SK-N-SH (cell line): Measurements from ENCODE around the gene CLDN16.

ENCODE experiments used
- GATA2 ChIP-seq: sonication (generic); formaldehyde crosslinking; IDR thresholded peaks from 2 replicates; pipeline ENCODE4 v1.5.0; 2020; ENCODE audit warnings: mild to moderate bottlenecking, missing genetic modification reagents
- MXI1 ChIP-seq: IDR thresholded peaks from 2 replicates; pipeline ENCODE4 v1.6.1; 2012; ENCODE audit warnings: mild to moderate bottlenecking, low read depth, low read length, improper control_type of control experiment
- POLR2AphosphoS5 ChIP-seq: IDR thresholded peaks from 2 replicates; pipeline ENCODE4 v1.6.1; 2012; ENCODE audit warnings: low read depth, low read length
- RAD21 ChIP-seq: IDR thresholded peaks from 2 replicates; pipeline ENCODE4 v1.6.1; 2012; ENCODE audit warnings: mild to moderate bottlenecking, low read length
- SMC3 ChIP-seq: IDR thresholded peaks from 2 replicates; pipeline ENCODE4 v1.6.1; 2012; ENCODE audit warnings: low read depth, low read length, improper control_type of control experiment
- YY1 ChIP-seq: IDR thresholded peaks from 2 replicates; pipeline ENCODE4 v1.4.0; 2012; ENCODE audit warnings: low read depth, mild to moderate bottlenecking
- TF ChIP-seq, protein P1 (sequence below): fragments of 200-600 bp; sonication (generic); IDR thresholded peaks from 2 replicates; pipeline ENCODE4 v1.6.1; 2017; ENCODE audit warnings: antibody characterized with exemption, mild to moderate bottlenecking, moderate library complexity
- TF ChIP-seq, protein P2 (sequence below): IDR thresholded peaks from 2 replicates; pipeline ENCODE4 v1.6.1; 2012; ENCODE audit warnings: mild to moderate bottlenecking, low read depth, low read length, moderate library complexity
- TF ChIP-seq, protein P3 (sequence below): fragments of 150-350 bp; IDR thresholded peaks from 2 replicates; pipeline ENCODE4 v1.6.1; 2017; ENCODE audit warnings: antibody characterized with exemption, low read length, low read depth, borderline replicate concordance

DNA sequence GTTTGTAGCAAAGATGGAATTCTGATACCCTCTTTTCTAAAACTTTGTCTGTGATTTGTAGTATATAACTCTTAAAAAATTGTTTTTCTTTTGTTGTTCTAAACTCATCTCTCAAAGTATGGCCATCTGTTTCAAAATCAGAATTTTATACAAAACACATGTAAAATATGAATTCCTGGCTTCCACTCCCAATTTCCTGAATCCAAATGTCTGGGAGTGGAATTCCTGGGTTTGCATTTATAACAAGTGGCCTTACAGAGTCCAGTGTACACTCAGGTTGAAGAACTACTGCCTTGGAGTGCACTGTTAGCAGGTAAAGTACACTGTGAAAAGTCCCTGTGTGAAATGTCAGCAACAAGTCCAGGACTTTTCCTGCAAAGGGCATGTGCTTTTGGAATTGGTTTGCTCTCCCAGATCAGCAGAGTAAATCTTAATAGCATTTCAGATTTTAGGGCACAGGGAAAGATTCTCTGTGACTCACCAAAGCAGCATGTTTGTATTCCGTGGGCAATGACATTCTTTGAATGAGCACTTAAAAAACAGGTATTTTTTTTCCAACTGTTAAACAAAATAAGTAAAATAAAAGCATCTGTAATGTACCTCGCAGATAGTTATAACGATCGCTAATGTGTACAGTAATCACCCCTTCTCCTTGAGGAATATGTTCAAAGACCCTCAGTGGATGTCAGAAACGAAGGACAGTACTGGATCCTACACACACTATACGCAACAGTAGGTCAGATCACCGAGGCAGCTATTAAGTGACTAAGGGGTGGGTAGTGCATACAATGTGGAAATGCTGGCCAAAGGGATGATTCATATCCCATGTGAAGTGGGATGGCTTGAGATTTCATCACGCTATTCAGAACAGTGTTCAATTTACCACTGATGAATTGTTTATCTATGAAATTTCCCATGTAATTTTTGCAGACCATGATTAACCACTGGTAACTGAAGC, 2.0 kb upstream of the CLDN16 start:
- TF ChIP-seq GATA2, result no peak
- no peak for TF ChIP-seq POLR2AphosphoS5
- TF ChIP-seq, protein P1, sequence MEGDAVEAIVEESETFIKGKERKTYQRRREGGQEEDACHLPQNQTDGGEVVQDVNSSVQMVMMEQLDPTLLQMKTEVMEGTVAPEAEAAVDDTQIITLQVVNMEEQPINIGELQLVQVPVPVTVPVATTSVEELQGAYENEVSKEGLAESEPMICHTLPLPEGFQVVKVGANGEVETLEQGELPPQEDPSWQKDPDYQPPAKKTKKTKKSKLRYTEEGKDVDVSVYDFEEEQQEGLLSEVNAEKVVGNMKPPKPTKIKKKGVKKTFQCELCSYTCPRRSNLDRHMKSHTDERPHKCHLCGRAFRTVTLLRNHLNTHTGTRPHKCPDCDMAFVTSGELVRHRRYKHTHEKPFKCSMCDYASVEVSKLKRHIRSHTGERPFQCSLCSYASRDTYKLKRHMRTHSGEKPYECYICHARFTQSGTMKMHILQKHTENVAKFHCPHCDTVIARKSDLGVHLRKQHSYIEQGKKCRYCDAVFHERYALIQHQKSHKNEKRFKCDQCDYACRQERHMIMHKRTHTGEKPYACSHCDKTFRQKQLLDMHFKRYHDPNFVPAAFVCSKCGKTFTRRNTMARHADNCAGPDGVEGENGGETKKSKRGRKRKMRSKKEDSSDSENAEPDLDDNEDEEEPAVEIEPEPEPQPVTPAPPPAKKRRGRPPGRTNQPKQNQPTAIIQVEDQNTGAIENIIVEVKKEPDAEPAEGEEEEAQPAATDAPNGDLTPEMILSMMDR, result no peak
- TF ChIP-seq, protein P2, sequence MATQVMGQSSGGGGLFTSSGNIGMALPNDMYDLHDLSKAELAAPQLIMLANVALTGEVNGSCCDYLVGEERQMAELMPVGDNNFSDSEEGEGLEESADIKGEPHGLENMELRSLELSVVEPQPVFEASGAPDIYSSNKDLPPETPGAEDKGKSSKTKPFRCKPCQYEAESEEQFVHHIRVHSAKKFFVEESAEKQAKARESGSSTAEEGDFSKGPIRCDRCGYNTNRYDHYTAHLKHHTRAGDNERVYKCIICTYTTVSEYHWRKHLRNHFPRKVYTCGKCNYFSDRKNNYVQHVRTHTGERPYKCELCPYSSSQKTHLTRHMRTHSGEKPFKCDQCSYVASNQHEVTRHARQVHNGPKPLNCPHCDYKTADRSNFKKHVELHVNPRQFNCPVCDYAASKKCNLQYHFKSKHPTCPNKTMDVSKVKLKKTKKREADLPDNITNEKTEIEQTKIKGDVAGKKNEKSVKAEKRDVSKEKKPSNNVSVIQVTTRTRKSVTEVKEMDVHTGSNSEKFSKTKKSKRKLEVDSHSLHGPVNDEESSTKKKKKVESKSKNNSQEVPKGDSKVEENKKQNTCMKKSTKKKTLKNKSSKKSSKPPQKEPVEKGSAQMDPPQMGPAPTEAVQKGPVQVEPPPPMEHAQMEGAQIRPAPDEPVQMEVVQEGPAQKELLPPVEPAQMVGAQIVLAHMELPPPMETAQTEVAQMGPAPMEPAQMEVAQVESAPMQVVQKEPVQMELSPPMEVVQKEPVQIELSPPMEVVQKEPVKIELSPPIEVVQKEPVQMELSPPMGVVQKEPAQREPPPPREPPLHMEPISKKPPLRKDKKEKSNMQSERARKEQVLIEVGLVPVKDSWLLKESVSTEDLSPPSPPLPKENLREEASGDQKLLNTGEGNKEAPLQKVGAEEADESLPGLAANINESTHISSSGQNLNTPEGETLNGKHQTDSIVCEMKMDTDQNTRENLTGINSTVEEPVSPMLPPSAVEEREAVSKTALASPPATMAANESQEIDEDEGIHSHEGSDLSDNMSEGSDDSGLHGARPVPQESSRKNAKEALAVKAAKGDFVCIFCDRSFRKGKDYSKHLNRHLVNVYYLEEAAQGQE, result no peak
- TF ChIP-seq MXI1, result no peak
- TF ChIP-seq, protein P3, sequence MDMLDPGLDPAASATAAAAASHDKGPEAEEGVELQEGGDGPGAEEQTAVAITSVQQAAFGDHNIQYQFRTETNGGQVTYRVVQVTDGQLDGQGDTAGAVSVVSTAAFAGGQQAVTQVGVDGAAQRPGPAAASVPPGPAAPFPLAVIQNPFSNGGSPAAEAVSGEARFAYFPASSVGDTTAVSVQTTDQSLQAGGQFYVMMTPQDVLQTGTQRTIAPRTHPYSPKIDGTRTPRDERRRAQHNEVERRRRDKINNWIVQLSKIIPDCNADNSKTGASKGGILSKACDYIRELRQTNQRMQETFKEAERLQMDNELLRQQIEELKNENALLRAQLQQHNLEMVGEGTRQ, result no peak
- no peak for TF ChIP-seq SMC3
- TF ChIP-seq YY1, result no peak
- no peak for TF ChIP-seq RAD21
